IMR-90 (cell line): ENCODE measurements around the gene DYTN. TPM values are rescaled to one million over a fixed set of nuclear protein-coding genes. Genes with fewer than 3 reads are reported as not detected.

ENCODE experiments used
- ATAC-seq: fragments of 200-7000 bp; cut with Tn5 transposase; 2 replicates; pipeline ENCODE4 v1.9.1; 2020; ENCODE audit warnings: low read depth, mild to moderate bottlenecking, moderate library complexity
- BruUV-seq: library from RNA; stranded (reverse); fragments of 400-500 nt; replicated peaks from 2 replicates; lab custom pipeline; 2021; lab: Mats Ljungman, UMichigan
- CTCF ChIA-PET: fragments of 300-600 bp; formaldehyde crosslinking; extraction: SDS; loops from one replicate; lab custom pipeline; 2021; ENCODE audit warnings: antibody characterized with exemption; lab: Yijun Ruan, JAX
- POLR2A ChIA-PET: fragments of 300-600 bp; sonication (Branson Sonifier 250); formaldehyde crosslinking; loops from one replicate; lab custom pipeline; 2022; ENCODE audit warnings: antibody characterized with exemption; ENCODE audit not compliant: unreplicated experiment; lab: Charles Lee
- DNase-seq: peaks from one replicate; pipeline ENCODE4 v3.0.0; 2013
- H2AFZ ChIP-seq: replicated peaks from 2 replicates; pipeline ENCODE3; 2013; ENCODE audit warnings: low read length, mild to moderate bottlenecking; ENCODE audit not compliant: poor library complexity
- H2AK5ac ChIP-seq: 2 replicates; pipeline ENCODE4 v1.6.1; 2013; ENCODE audit warnings: low read depth, low read length, inconsistent platforms
- H2AK9ac ChIP-seq: replicated peaks from 2 replicates; pipeline ENCODE3; 2013; ENCODE audit warnings: mild to moderate bottlenecking, low read depth, low read length, moderate library complexity; ENCODE audit not compliant: poor library complexity
- H2BK120ac ChIP-seq: 2 replicates; pipeline ENCODE4 v1.6.1; 2013; ENCODE audit warnings: low read depth, low read length, inconsistent platforms
- H2BK15ac ChIP-seq: 3 replicates; pipeline ENCODE4 v1.6.1; 2013; ENCODE audit warnings: low read depth, low read length, inconsistent platforms
- H2BK20ac ChIP-seq: 2 replicates; pipeline ENCODE4 v1.6.1; 2013; ENCODE audit warnings: low read depth, mild to moderate bottlenecking, inconsistent platforms, low read length, moderate library complexity
- H2BK5ac ChIP-seq: 2 replicates; pipeline ENCODE4 v1.6.1; 2013; ENCODE audit warnings: mild to moderate bottlenecking, low read depth, low read length, inconsistent platforms; ENCODE audit not compliant: poor library complexity, severe bottlenecking
- H3K14ac ChIP-seq: replicated peaks from 2 replicates; pipeline ENCODE4 v1.6.1; 2013; ENCODE audit warnings: low read depth, low read length, inconsistent platforms
- H3K18ac ChIP-seq: 2 replicates; pipeline ENCODE4 v1.6.1; 2013; ENCODE audit warnings: low read depth, low read length, control low read depth
- H3K23ac ChIP-seq: 2 replicates; pipeline ENCODE4 v1.6.1; 2013; ENCODE audit warnings: low read depth, low read length, inconsistent platforms
- H3K27ac ChIP-seq: 2 replicates; pipeline ENCODE4 v1.5.1; 2013; ENCODE audit warnings: mild to moderate bottlenecking, control low read depth, low read length; ENCODE audit not compliant: insufficient read depth
- H3K27me3 ChIP-seq: 2 replicates; pipeline ENCODE4 v1.6.1; 2013; ENCODE audit warnings: low read length; ENCODE audit not compliant: control insufficient read depth, insufficient read depth
- H3K36me3 ChIP-seq: 2 replicates; pipeline ENCODE4 v1.6.1; 2013; ENCODE audit warnings: low read length, mixed read lengths; ENCODE audit not compliant: control insufficient read depth, insufficient read depth
- H3K4ac ChIP-seq: 2 replicates; pipeline ENCODE4 v1.6.1; 2013; ENCODE audit warnings: low read depth, low read length, inconsistent platforms
- H3K4me1 ChIP-seq: 2 replicates; pipeline ENCODE4 v1.6.1; 2013; ENCODE audit warnings: low read length, mixed read lengths; ENCODE audit not compliant: control insufficient read depth, insufficient read depth
- H3K4me2 ChIP-seq: 2 replicates; pipeline ENCODE4 v1.6.1; 2013; ENCODE audit warnings: low read depth, mild to moderate bottlenecking, control low read depth, low read length, moderate library complexity
- H3K4me3 ChIP-seq: 2 replicates; pipeline ENCODE4 v1.5.1; 2013; ENCODE audit warnings: low read depth, mild to moderate bottlenecking, control low read depth, low read length, moderate library complexity; ENCODE audit not compliant: insufficient read depth
- H3K56ac ChIP-seq: 2 replicates; pipeline ENCODE4 v1.6.1; 2013; ENCODE audit warnings: low read length, inconsistent platforms; ENCODE audit not compliant: insufficient read depth; ENCODE audit errors: extremely low read depth
- H3K79me1 ChIP-seq, 2 experiments: 2 replicates each; pipeline ENCODE4 v1.6.1; 2013; ENCODE audit warnings: low read length in 2 of 2, inconsistent platforms in 1 of 2, low read depth in 1 of 2
- H3K9ac ChIP-seq: 2 replicates; pipeline ENCODE4 v1.6.1; 2013; ENCODE audit warnings: low read depth, low read length, control low read depth
- H3K9me1 ChIP-seq: 2 replicates; pipeline ENCODE4 v1.6.1; 2013; ENCODE audit warnings: low read length, inconsistent platforms; ENCODE audit not compliant: insufficient read depth
- H3K9me3 ChIP-seq: 2 replicates; pipeline ENCODE4 v1.6.1; 2013; ENCODE audit warnings: low read length; ENCODE audit not compliant: control insufficient read depth, insufficient read depth
- H4K20me1 ChIP-seq: 2 replicates; pipeline ENCODE4 v1.6.1; 2013; ENCODE audit warnings: low read length, inconsistent platforms; ENCODE audit not compliant: insufficient read depth
- H4K5ac ChIP-seq: 2 replicates; pipeline ENCODE4 v1.6.1; 2013; ENCODE audit warnings: mild to moderate bottlenecking, low read depth, low read length, control low read depth
- H4K8ac ChIP-seq, 2 experiments: 2 replicates each; pipeline ENCODE4 v1.6.1; 2013; ENCODE audit warnings: low read depth in 2 of 2, low read length in 2 of 2, control low read depth in 1 of 2, inconsistent platforms in 1 of 2
- H4K91ac ChIP-seq: 2 replicates; pipeline ENCODE4 v1.6.1; 2013; ENCODE audit warnings: low read depth, low read length, inconsistent platforms; ENCODE audit not compliant: insufficient read depth
- BHLHE40 ChIP-seq: fragments of 150-350 bp; IDR thresholded peaks from 2 replicates; pipeline ENCODE4 v1.6.1; 2016; ENCODE audit warnings: mild to moderate bottlenecking, low read depth, low read length
- CEBPB ChIP-seq: IDR thresholded peaks from 2 replicates; pipeline ENCODE4 v1.6.1; 2012; ENCODE audit warnings: low read depth, low read length, improper control_type of control experiment
- CHD1 ChIP-seq: IDR thresholded peaks from 2 replicates; pipeline ENCODE4 v1.6.1; 2012; ENCODE audit warnings: low read depth, low read length, improper control_type of control experiment
- FOS ChIP-seq: fragments of 150-350 bp; IDR thresholded peaks from 2 replicates; pipeline ENCODE4 v1.6.1; 2016; ENCODE audit warnings: low read depth, low read length
- MAFK ChIP-seq: IDR thresholded peaks from 2 replicates; pipeline ENCODE4 v1.6.1; 2012; ENCODE audit warnings: low read depth, low read length, improper control_type of control experiment
- MAZ ChIP-seq: IDR thresholded peaks from 2 replicates; pipeline ENCODE4 v1.6.1; 2012; ENCODE audit warnings: low read depth, mild to moderate bottlenecking, low read length, improper control_type of control experiment, moderate library complexity, borderline replicate concordance
- MXI1 ChIP-seq: IDR thresholded peaks from 2 replicates; pipeline ENCODE4 v1.6.1; 2012; ENCODE audit warnings: low read depth, mild to moderate bottlenecking, low read length, moderate library complexity, borderline replicate concordance
- NFE2L2 ChIP-seq: fragments of 150-350 bp; IDR thresholded peaks from 2 replicates; pipeline ENCODE4 v1.6.1; 2016; ENCODE audit warnings: low read depth, mild to moderate bottlenecking, low read length
- POLR2A ChIP-seq: IDR thresholded peaks from 2 replicates; pipeline ENCODE4 v1.6.1; 2012; ENCODE audit warnings: mild to moderate bottlenecking, low read depth, low read length
- RAD21 ChIP-seq: IDR thresholded peaks from 2 replicates; pipeline ENCODE4 v1.6.1; 2012; ENCODE audit warnings: low read length, improper control_type of control experiment
- RCOR1 ChIP-seq: IDR thresholded peaks from 2 replicates; pipeline ENCODE4 v1.6.1; 2012; ENCODE audit warnings: mild to moderate bottlenecking, low read length, improper control_type of control experiment; ENCODE audit not compliant: insufficient replicate concordance
- RFX5 ChIP-seq: IDR thresholded peaks from 2 replicates; pipeline ENCODE4 v1.8.0; 2012; ENCODE audit warnings: low read depth, mild to moderate bottlenecking, low read length, moderate library complexity
- SMC3 ChIP-seq: fragments of 150-350 bp; IDR thresholded peaks from 2 replicates; pipeline ENCODE4 v1.6.1; 2016; ENCODE audit warnings: low read depth, mild to moderate bottlenecking, antibody characterized with exemption, low read length, moderate library complexity
- WGBS, 2 experiments: methylation state at CpG; one replicate each; pipeline versions ENCODE4 v1.1.5 to v1.1.7; 2013; ENCODE audit warnings: missing lambda C conversion rate in 2 of 2; ENCODE audit not compliant: insufficient read length in 1 of 2; ENCODE audit errors: extremely low coverage in 2 of 2; 5-methylcytosine and 5-hydroxymethylcytosine counted together
- dilution Hi-C: fragments of 300-500 bp; cut with HindIII; formaldehyde crosslinking; loops from one replicate; pipeline ENCODE4 v1.14.3; 2018; ENCODE audit warnings: low sequenced_read_pairs; ENCODE audit not compliant: unreplicated experiment
- in situ Hi-C: fragments of 300-500 bp; cut with MboI; formaldehyde crosslinking; loops from 3 replicates; pipeline ENCODE4 v1.14.3; 2019; ENCODE audit warnings: low sequenced_read_pairs, inconsistent platforms, mixed read lengths
- intact Hi-C: fragments of 100-400 bp; cut with micrococcal nuclease; formaldehyde crosslinking; loops from 2 replicates; pipeline ENCODE4 v1.10.0; 2022
- polyA plus RNA-seq, 3 experiments: library from polyadenylated mRNA; depleted of rRNA; stranded (reverse); fragments of >200 nt; gene quantifications; 2 replicates each; pipeline ENCODE4 v1.2.3, GENCODE V29; 2012; ENCODE audit warnings: low replicate concordance in 1 of 3
- total RNA-seq: library from RNA; depleted of rRNA; stranded (reverse); fragments of >200 nt; gene quantifications from 2 replicates; pipeline ENCODE4 v1.2.3, GENCODE V29; 2012
- TF ChIP-seq, protein P1 (sequence below): fragments of 150-350 bp; IDR thresholded peaks from 2 replicates; pipeline ENCODE4 v1.6.1; 2016; ENCODE audit warnings: low read depth, mild to moderate bottlenecking, low read length, moderate library complexity, borderline replicate concordance
- TF ChIP-seq, protein P2 (sequence below): conservative IDR thresholded peaks from 2 replicates; pipeline ENCODE4 v1.5.1; 2012; ENCODE audit warnings: mild to moderate bottlenecking, low read depth, low read length, improper control_type of control experiment

DYTN gene
- total and polyA plus RNA-seq, 2 of the 4 experiments (the other 2 are of a cell fraction) = not detected

GRCh38 chr2:206701952-206702605 lies 16.1 kb downstream of the DYTN start:
- H3K79me1 ChIP-seq = no peaks in the 10 kb centered on the region
- H4K91ac ChIP-seq = no peak overlapping the region
- no peak overlapping the region for H3K14ac ChIP-seq
- no peak for TF ChIP-seq CEBPB
- no peak for TF ChIP-seq MAFK
- TF ChIP-seq POLR2A = no peak
- no peak for TF ChIP-seq RCOR1
- no peak for TF ChIP-seq FOS
- TF ChIP-seq, protein P1, sequence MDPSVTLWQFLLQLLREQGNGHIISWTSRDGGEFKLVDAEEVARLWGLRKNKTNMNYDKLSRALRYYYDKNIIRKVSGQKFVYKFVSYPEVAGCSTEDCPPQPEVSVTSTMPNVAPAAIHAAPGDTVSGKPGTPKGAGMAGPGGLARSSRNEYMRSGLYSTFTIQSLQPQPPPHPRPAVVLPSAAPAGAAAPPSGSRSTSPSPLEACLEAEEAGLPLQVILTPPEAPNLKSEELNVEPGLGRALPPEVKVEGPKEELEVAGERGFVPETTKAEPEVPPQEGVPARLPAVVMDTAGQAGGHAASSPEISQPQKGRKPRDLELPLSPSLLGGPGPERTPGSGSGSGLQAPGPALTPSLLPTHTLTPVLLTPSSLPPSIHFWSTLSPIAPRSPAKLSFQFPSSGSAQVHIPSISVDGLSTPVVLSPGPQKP = no peak
- no peak for TF ChIP-seq RAD21
- TF ChIP-seq, protein P2, sequence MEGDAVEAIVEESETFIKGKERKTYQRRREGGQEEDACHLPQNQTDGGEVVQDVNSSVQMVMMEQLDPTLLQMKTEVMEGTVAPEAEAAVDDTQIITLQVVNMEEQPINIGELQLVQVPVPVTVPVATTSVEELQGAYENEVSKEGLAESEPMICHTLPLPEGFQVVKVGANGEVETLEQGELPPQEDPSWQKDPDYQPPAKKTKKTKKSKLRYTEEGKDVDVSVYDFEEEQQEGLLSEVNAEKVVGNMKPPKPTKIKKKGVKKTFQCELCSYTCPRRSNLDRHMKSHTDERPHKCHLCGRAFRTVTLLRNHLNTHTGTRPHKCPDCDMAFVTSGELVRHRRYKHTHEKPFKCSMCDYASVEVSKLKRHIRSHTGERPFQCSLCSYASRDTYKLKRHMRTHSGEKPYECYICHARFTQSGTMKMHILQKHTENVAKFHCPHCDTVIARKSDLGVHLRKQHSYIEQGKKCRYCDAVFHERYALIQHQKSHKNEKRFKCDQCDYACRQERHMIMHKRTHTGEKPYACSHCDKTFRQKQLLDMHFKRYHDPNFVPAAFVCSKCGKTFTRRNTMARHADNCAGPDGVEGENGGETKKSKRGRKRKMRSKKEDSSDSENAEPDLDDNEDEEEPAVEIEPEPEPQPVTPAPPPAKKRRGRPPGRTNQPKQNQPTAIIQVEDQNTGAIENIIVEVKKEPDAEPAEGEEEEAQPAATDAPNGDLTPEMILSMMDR = no peak
- TF ChIP-seq CHD1 = no peak
- no peak for TF ChIP-seq BHLHE40
- TF ChIP-seq NFE2L2 = no peak
- no peak for TF ChIP-seq RFX5
- TF ChIP-seq MXI1 = no peak
- no peak for TF ChIP-seq SMC3
- no peak for TF ChIP-seq MAZ
- H3K18ac ChIP-seq = no peak overlapping the region
- H3K56ac ChIP-seq = no peak overlapping the region
- no peak overlapping the region for H2BK120ac ChIP-seq
- H2BK5ac ChIP-seq = no peak overlapping the region
- POLR2A ChIA-PET = no interaction called here
- dilution Hi-C loops = no loop called here
- H3K36me3 ChIP-seq = no peaks in the 10 kb centered on the region
- no peaks in the 10 kb centered on the region for H3K9me1 ChIP-seq
- H4K5ac ChIP-seq = no peak overlapping the region
- peaks cover 3% of the 10 kb centered on the region for H3K27me3 ChIP-seq
- in situ Hi-C loops = no loop called here
- no peak for ATAC-seq
- 56% methylated on average over 3 of the region's 8 CpGs; no CpG with 5 or more reads in 1 of the 2 experiments for WGBS, 2 experiments
- no peak overlapping the region for H2AK5ac ChIP-seq
- no peak overlapping the region for H3K9ac ChIP-seq
- H3K27ac ChIP-seq = no peak overlapping the region
- H3K4me2 ChIP-seq = no peak overlapping the region
- H3K4me1 ChIP-seq = no peaks in the 10 kb centered on the region
- H2BK20ac ChIP-seq = no peak overlapping the region
- H2AFZ ChIP-seq = no peak overlapping the region
- H3K4ac ChIP-seq = no peak overlapping the region
- H4K8ac ChIP-seq = no peak overlapping the region
- no peak overlapping the region for H3K23ac ChIP-seq
- intact Hi-C loops = no loop called here
- no peak overlapping the region for H3K4me3 ChIP-seq
- no peak for DNase-seq
- BruUV-seq = no TSS peak
- CTCF ChIA-PET = no interaction called here
- no peaks in the 10 kb centered on the region for H3K9me3 ChIP-seq
- no peak overlapping the region for H2AK9ac ChIP-seq
- no peak overlapping the region for H2BK15ac ChIP-seq
- no peaks in the 10 kb centered on the region for H4K20me1 ChIP-seq
